Myometrial cell (primary cell): Measurements from ENCODE around the gene SAGE1. TPM values are rescaled to one million over a fixed set of nuclear protein-coding genes. Genes with fewer than 3 reads are reported as not detected.

Experiments
- total RNA-seq: library from RNA; depleted of rRNA; stranded (reverse); fragments of >200 nt; gene quantifications from 2 replicates; pipeline ENCODE4 v1.2.3, GENCODE V29; 2015

SAGE1 gene, protein sequence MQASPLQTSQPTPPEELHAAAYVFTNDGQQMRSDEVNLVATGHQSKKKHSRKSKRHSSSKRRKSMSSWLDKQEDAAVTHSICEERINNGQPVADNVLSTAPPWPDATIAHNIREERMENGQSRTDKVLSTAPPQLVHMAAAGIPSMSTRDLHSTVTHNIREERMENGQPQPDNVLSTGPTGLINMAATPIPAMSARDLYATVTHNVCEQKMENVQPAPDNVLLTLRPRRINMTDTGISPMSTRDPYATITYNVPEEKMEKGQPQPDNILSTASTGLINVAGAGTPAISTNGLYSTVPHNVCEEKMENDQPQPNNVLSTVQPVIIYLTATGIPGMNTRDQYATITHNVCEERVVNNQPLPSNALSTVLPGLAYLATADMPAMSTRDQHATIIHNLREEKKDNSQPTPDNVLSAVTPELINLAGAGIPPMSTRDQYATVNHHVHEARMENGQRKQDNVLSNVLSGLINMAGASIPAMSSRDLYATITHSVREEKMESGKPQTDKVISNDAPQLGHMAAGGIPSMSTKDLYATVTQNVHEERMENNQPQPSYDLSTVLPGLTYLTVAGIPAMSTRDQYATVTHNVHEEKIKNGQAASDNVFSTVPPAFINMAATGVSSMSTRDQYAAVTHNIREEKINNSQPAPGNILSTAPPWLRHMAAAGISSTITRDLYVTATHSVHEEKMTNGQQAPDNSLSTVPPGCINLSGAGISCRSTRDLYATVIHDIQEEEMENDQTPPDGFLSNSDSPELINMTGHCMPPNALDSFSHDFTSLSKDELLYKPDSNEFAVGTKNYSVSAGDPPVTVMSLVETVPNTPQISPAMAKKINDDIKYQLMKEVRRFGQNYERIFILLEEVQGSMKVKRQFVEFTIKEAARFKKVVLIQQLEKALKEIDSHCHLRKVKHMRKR
- not detected in 2 replicates for total RNA-seq

DNA sequence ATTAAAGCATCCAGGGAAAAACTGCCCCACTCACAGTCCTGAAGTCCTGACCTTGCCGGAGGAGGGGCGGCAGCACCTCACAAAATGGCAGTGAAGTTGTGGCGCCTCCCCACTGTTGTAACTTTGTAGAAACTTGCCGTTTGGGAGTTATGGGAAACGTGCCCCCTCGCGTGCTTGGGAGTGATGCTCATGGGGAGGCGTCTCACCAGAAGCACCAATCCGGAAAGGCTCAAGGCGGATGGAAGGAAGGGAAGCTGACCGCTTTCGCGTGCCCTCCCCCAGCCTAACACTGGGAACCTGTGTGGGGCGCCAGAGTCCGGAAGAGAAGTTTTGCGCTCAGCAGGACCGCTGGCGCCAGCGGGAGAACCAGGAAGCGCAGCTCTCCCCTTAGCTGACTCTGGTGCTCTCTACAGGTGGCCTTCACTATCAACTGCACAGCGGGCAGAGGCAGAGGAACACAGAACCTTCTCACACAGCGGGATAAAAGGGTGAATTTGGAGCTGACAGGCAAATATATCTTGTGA, at the start of gene SAGE1, which contains the start of gene CT45A10:
Gene SAGE1, plus strand, starts transcription at position 423 of the 524 bp plus-strand sequence. CDS start 2,527 bp downstream, outside the sequence.
Gene CT45A10, minus strand, starts transcription at position 151 of the 524 bp plus-strand sequence. CDS start 8,100 bp downstream, outside the sequence.

DNA sequence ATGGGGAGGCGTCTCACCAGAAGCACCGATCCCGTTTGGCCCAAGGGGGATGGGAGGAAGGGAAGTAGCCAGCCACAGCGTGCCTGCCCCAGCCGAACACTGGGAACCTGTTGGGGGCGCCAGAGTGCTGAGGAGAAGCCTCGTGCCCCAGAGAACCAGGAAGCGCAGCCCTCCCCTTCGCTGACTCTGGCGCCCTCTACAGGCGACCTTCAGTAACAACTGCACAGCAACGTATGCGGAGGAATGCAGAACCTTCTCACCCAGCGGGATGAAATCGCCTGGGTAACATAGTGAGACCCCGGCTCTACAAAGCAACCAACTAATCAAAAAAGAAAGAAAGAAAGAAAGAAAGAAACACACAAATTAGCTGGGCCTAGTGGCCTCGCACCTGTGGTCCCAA, 39.1 kb upstream of the SAGE1 start, which contains the start of gene CT45A8:
Gene CT45A8, minus strand, starts transcription at position 101 of the 400 bp plus-strand sequence. CDS start 3,755 bp downstream, outside the sequence.

DNA sequence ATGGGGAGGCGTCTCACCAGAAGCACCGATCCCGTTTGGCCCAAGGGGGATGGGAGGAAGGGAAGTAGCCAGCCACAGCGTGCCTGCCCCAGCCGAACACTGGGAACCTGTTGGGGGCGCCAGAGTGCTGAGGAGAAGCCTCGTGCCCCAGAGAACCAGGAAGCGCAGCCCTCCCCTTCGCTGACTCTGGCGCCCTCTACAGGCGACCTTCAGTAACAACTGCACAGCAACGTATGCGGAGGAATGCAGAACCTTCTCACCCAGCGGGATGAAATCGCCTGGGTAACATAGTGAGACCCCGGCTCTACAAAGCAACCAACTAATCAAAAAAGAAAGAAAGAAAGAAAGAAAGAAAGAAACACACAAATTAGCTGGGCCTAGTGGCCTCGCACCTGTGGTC, 21.8 kb upstream of the SAGE1 start, which contains the start of gene CT45A9:
Gene CT45A9, minus strand, starts transcription at position 101 of the 400 bp plus-strand sequence. CDS start 3,751 bp downstream, outside the sequence.

Other genes with a start within 250 kb of the SAGE1 start
- not detected in 2 replicates for gene CT45A1, start 180.1 kb upstream of the SAGE1 start, total RNA-seq
- not detected in 2 replicates for gene CT45A3, start 125.5 kb upstream of the SAGE1 start, total RNA-seq
- not detected in 2 replicates for gene CT45A5, start 108.2 kb upstream of the SAGE1 start, total RNA-seq
- not detected in 2 replicates for gene CT45A6, start 90.9 kb upstream of the SAGE1 start, total RNA-seq
- not detected in 2 replicates for gene CT45A2, start 73.7 kb upstream of the SAGE1 start, total RNA-seq
- not detected in 2 replicates for gene CT45A7, start 56.4 kb upstream of the SAGE1 start, total RNA-seq
- not detected in 2 replicates for gene CT45A8, start 39.2 kb upstream of the SAGE1 start, total RNA-seq
- gene CT45A9, start 21.9 kb upstream of the SAGE1 start, total RNA-seq: not detected in 2 replicates
- gene CT45A10, start 272 bp upstream of the SAGE1 start, total RNA-seq: not detected in 2 replicates
- 20.2 and 20.5 TPM in 2 replicates for gene MMGT1, start 80.3 kb downstream of the SAGE1 start, total RNA-seq
- gene SLC9A6, start 91.7 kb downstream of the SAGE1 start, total RNA-seq: 20.8 and 21.6 TPM in 2 replicates